CD4-positive, alpha-beta T cell treated with Interleukin-10 for 1 hour (primary cell): Measurements from ENCODE around the gene MYOZ3.
A peak's percentile ranks its signal among the peaks of the same experiment; 100 is the strongest.

ENCODE experiments used
- DNase-seq: peaks from one replicate; pipeline ENCODE4 v3.0.0-alpha.2; 2020

Gene MYOZ3

GRCh38 chr5:150660108-150660831, 781 bp upstream of the MYOZ3 start:
- DNase-seq: no peak

GRCh38 chr5:150661821-150662596, 958 bp downstream of the MYOZ3 start:
- no peak for DNase-seq

- no peak for DNase-seq
Measured at GRCh38 chr5:150662731-150663516, 1.9 kb downstream of the MYOZ3 start.

GRCh38 chr5:150663936-150664335, 2.9 kb downstream of the MYOZ3 start:
- no peak for DNase-seq

- DNase-seq: no peak
Measured at GRCh38 chr5:150665044-150665443, 4.0 kb downstream of the MYOZ3 start.

- no peak for DNase-seq
Measured at GRCh38 chr5:150670275-150670947, 9.4 kb downstream of the MYOZ3 start.

- DNase-seq: no peak
Measured at GRCh38 chr5:150670948-150671310, 9.9 kb downstream of the MYOZ3 start.

GRCh38 chr5:150671509-150672236, 10.6 kb downstream of the MYOZ3 start:
- peak; percentile 8 for DNase-seq

GRCh38 chr5:150672237-150672883, 11.3 kb downstream of the MYOZ3 start:
- peak; percentile 24 for DNase-seq

- DNase-seq: no peak
Measured at GRCh38 chr5:150672884-150673275, 11.8 kb downstream of the MYOZ3 start.

- no peak for DNase-seq
Measured at GRCh38 chr5:150674341-150674821, 13.3 kb downstream of the MYOZ3 start.

- no peak for DNase-seq
Measured at GRCh38 chr5:150675069-150675468, 14.0 kb downstream of the MYOZ3 start.

- no peak for DNase-seq
Measured at GRCh38 chr5:150676578-150676977, 15.5 kb downstream of the MYOZ3 start.

- DNase-seq: no peak
Measured at GRCh38 chr5:150689120-150689519, 28.1 kb downstream of the MYOZ3 start.

- no peak for DNase-seq
Measured at GRCh38 chr5:150690760-150691159, 29.7 kb downstream of the MYOZ3 start.

- no peak for DNase-seq
Measured at GRCh38 chr5:150692276-150692675, 31.2 kb downstream of the MYOZ3 start.

GRCh38 chr5:150694612-150695011, 33.6 kb downstream of the MYOZ3 start:
- no peak for DNase-seq

GRCh38 chr5:150700246-150700593, 39.2 kb downstream of the MYOZ3 start:
- no peak for DNase-seq

GRCh38 chr5:150700594-150701377, 39.7 kb downstream of the MYOZ3 start, which contains the start of gene RBM22:
Gene RBM22, minus strand, starts transcription at chr5:150701062. Its CDS starts 77 bp downstream, at chr5:150700985.
- DNase-seq: peak; percentile 92

- DNase-seq: no peak
Measured at GRCh38 chr5:150703762-150704161, 42.7 kb downstream of the MYOZ3 start.
